Nephron progenitor cell (in vitro differentiated cells): ENCODE data around the gene IRS2.

Experiments
- DNase-seq: peaks from one replicate; pipeline ENCODE4 v3.0.0; 2021
- H3K27ac Mint-ChIP-seq: 2 replicates; pipeline ENCODE4 v1.8.0; 2021; ENCODE audit warnings: mild to moderate bottlenecking, moderate library complexity, mixed read lengths
- H3K27me3 Mint-ChIP-seq: 2 replicates; pipeline ENCODE4 v1.8.0; 2021; ENCODE audit warnings: mild to moderate bottlenecking, low read depth, mixed read lengths; ENCODE audit not compliant: poor library complexity
- H3K36me3 Mint-ChIP-seq: 2 replicates; pipeline ENCODE4 v1.8.0; 2021; ENCODE audit warnings: low read depth, mixed read lengths
- H3K4me1 Mint-ChIP-seq: 2 replicates; pipeline ENCODE4 v1.8.0; 2021; ENCODE audit warnings: mixed read lengths
- H3K4me3 Mint-ChIP-seq: 2 replicates; pipeline ENCODE4 v1.8.0; 2021; ENCODE audit warnings: mild to moderate bottlenecking, moderate library complexity, mixed read lengths
- H3K9me3 Mint-ChIP-seq: 2 replicates; pipeline ENCODE4 v1.8.0; 2021; ENCODE audit warnings: mild to moderate bottlenecking, moderate library complexity, mixed read lengths
- TF ChIP-seq, protein P1 (sequence below): fragments of 200-600 bp; sonication (generic); IDR thresholded peaks from 2 replicates; pipeline ENCODE4 v1.5.0; 2021; ENCODE audit warnings: antibody characterized with exemption

Gene IRS2

DNA sequence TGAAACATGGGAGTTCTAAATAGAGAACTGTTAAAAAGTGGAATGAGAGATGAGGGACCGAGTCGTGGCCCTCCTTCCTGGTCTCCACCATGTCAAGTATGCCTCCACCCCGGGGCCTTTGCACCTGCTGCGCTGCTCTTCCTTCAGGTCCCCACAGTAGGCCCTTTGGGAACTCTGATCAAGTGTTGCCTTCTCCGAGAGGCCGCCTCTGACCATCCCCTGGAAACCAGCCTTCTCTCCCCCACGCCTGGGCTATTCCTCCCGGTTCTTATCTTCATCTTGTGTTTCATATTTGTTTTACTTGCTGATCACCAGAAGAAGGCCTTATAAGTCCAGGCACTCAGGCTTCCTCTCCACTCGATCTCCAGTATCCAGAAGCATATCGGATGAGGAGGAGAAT is 40.0 kb downstream of the IRS2 start:
- Mint-ChIP-seq H3K4me1 (peaks cover 18% of the 10 kb centered on the region), H3K4me3 (no peak overlapping the region), H3K27me3 (no peaks in the 10 kb centered on the region), H3K9me3 (no peaks in the 10 kb centered on the region), H3K27ac (no peak overlapping the region), H3K36me3 (peaks cover 4% of the 10 kb centered on the region)
- TF ChIP-seq, protein P1, sequence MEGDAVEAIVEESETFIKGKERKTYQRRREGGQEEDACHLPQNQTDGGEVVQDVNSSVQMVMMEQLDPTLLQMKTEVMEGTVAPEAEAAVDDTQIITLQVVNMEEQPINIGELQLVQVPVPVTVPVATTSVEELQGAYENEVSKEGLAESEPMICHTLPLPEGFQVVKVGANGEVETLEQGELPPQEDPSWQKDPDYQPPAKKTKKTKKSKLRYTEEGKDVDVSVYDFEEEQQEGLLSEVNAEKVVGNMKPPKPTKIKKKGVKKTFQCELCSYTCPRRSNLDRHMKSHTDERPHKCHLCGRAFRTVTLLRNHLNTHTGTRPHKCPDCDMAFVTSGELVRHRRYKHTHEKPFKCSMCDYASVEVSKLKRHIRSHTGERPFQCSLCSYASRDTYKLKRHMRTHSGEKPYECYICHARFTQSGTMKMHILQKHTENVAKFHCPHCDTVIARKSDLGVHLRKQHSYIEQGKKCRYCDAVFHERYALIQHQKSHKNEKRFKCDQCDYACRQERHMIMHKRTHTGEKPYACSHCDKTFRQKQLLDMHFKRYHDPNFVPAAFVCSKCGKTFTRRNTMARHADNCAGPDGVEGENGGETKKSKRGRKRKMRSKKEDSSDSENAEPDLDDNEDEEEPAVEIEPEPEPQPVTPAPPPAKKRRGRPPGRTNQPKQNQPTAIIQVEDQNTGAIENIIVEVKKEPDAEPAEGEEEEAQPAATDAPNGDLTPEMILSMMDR, result no peak
- no peak for DNase-seq

DNA sequence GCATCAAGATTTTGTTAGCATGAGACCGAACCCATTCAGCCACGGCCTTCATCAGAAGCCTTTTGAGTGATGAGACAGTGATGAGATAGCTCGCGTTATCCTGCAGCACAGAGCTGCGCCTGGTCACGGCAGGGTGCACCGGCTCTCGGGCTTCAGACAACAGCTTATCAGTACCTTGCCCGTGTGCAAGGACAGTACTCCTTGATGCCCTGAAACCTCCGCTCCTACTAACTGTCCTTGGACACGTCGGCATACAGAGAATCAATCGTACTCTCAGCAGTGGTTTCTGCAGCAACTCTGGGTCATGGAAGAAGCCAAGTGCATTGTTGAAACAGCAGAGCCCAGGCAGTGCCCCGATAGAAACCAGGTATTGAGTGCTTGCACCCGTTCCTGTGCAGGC is 40.7 kb downstream of the IRS2 start:
- Mint-ChIP-seq H3K4me3 (no peak overlapping the region), H3K27ac (no peak overlapping the region), H3K4me1 (peaks cover 21% of the 10 kb centered on the region), H3K36me3 (no peaks in the 10 kb centered on the region), H3K9me3 (no peaks in the 10 kb centered on the region), H3K27me3 (peaks cover 1% of the 10 kb centered on the region)
- DNase-seq, result no peak
- TF ChIP-seq, protein P1, result no peak

DNA sequence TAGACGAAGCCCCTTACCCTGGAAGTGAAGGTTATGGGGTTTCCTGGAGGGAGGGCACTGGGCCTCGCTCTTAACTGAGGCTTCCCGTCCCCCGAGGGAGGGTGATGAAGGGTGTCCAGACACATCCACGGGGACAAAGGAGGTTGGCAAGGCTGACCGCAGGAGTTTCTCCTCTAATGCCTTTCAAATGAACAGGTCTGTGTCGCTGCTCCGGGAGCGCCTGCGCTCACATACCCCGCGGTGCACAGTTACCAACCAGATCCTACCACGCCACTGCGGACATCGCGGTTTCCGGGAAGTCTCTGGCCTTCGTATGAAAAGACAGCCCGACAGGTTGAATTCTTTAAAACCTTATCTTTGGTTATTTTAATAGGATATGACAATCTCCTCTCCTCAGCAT is 41.3 kb downstream of the IRS2 start:
- Mint-ChIP-seq H3K4me3 (no peak overlapping the region), H3K27ac (no peak overlapping the region), H3K9me3 (no peaks in the 10 kb centered on the region), H3K36me3 (no peaks in the 10 kb centered on the region), H3K27me3 (peaks cover 2% of the 10 kb centered on the region), H3K4me1 (peaks cover 21% of the 10 kb centered on the region)
- TF ChIP-seq, protein P1, result no peak
- DNase-seq, result no peak

DNA sequence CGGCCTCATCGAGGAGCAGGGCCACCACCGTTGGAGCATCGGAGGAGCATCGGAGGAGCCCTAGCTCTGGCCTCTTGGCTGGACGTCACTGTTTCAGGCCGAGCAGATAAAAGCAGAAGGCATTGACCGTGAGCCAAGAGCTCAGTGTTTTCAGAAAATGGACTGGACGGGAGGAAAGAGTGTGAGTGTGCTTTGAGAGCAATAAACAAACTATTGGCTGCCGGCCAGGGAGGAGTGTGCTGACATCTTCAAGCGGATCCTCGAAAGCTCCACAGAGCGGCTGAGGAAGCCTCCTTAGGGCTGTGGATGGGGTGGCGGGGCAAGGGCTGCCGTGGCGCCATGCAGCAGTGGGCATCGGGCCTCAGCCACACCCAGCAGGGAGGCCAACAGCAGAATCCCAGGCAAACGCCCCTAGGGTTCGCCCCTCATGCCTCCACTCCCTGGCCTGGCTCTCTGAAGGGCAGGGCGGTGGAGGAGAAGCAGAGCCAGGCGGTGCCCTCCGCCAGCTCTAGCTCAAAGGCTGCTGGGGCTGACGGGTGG is 41.8 kb downstream of the IRS2 start:
- H3K27ac Mint-ChIP-seq, result no peak overlapping the region
- DNase-seq, result no peak
- H3K36me3 Mint-ChIP-seq, result no peaks in the 10 kb centered on the region
- H3K27me3 Mint-ChIP-seq, result peaks cover 2% of the 10 kb centered on the region
- H3K4me1 Mint-ChIP-seq, result peaks cover 21% of the 10 kb centered on the region
- H3K9me3 Mint-ChIP-seq, result no peaks in the 10 kb centered on the region
- no peak overlapping the region for H3K4me3 Mint-ChIP-seq
- TF ChIP-seq, protein P1, result no peak

DNA sequence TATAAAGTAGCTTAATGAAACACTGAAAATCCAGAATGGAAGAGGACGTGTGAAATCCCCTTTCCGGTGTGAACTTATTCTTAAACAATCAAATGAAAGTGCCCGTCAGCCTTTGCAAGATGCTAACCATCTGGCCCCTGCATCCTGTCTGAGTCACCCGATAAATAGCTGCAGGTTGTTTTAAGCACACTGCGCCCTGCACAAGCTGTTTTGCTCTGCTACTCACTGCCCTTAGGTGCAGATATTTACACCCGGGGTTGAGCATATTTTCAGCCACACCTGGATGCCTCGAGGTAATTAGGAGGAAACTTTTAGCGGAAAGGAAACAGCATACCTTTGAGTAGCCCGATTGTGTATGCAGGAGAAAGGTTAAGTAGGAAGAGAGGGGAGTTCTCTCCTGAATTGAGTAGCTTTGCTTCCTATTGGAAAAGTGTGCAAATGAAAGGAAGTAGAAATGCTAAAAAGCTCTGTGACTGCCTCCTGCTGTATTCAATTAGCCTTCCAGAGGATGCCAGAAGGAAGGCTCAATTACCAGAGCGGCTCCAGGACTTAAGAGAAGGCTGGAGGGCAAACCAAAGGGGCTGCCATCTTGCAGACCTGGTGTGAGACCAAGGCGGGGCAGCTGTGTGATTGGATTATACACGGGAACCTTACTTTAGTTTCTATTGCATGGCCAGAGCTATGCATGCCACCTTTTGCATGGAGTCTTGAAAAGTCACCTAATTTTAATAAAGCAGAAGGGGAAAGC is 42.5 kb downstream of the IRS2 start:
- Mint-ChIP-seq H3K27ac (no peak overlapping the region), H3K9me3 (no peaks in the 10 kb centered on the region), H3K4me3 (no peak overlapping the region)

More for the DNA sequence above, 42.5 kb downstream of the IRS2 start:
- TF ChIP-seq, protein P1, result no peak
- Mint-ChIP-seq H3K27me3 (peaks cover 2% of the 10 kb centered on the region), H3K4me1 (peaks cover 21% of the 10 kb centered on the region), H3K36me3 (no peaks in the 10 kb centered on the region)
- DNase-seq, result no peak
